Retinal pigment epithelial cell (primary cell): ENCODE results near the gene KRT79.

ENCODE experiments used
- DNase-seq: peaks from one replicate; pipeline ENCODE4 v3.0.0-alpha.2; 2010; ENCODE audit warnings: low read depth
- H3K4me3 ChIP-seq: 2 replicates; pipeline ENCODE4 v1.5.1; 2011; ENCODE audit warnings: mild to moderate bottlenecking, low read length, control low read depth, moderate library complexity
- CTCF ChIP-seq: conservative IDR thresholded peaks from 2 replicates; pipeline ENCODE4 v1.5.1; 2011; ENCODE audit warnings: low read depth, low read length, control low read depth, inconsistent platforms

KRT79 gene

GRCh38 chr12:52832985-52833905 lies 866 bp downstream of the KRT79 start:
- no peak for TF ChIP-seq CTCF
- DNase-seq = no peak
- no peak overlapping the region for H3K4me3 ChIP-seq

- DNase-seq = no peak
- TF ChIP-seq CTCF = no peak
- no peak overlapping the region for H3K4me3 ChIP-seq
These were observed 1.7 kb downstream of the KRT79 start for GRCh38 chr12:52832451-52832850.

DNA sequence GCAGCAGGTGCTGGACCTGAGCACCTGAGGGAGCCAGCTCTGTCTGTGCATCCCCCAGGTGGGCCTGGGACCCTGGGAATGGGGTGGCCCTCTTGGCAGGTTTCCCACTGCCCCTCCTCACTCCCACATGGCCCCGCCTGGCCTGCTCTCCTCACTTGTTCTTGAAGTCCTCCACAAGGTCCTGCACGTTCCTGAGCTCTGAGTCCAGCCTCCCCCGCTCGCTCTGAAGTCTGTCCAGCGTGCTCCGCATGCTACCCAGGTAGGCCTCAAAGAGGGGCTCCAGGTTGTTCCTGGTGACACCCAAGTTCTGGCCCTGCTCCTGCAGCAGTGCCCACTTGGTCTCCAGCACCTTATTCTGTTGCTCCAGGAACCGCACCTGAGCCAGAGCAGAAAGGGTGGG lies 2.9 kb downstream of the KRT79 start:
- no peak for DNase-seq
- TF ChIP-seq CTCF = no peak
- H3K4me3 ChIP-seq = no peak overlapping the region

DNA sequence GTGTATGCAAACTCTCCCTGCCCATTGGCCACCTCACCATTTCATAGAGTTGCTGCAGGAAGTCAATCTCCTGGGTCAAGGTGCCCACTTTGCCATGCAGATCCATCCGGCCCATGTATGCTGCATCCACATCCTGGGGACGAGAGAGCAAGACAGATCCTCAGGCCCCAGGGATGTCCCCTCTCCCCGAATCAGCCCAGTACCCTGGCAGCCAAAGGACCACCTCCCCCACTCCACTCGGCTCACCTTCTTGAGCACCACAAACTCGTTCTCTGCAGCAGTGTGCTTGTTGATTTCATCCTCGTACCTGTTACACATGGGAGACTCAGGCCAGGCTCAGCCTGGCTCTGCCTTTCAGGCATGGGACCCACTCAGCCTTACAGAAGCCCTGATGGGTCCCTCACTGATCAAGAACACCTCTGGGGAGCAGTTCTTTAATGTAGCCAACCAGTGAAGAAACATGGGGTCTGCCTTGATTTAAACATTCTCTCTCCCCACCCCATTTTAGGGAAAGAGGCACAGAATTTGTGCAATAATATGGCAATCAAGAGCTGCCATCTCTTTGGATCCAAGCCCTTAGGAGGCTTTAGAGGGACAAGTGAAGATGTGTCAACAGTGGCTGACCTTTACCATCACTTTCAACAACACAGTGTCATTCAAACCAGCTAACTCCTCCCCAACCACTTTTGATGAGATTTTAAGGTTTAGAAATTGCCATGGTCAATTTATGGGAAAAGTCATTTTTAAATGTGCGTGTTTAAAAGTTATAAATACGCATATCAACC lies 3.9 kb downstream of the KRT79 start:
- H3K4me3 ChIP-seq = no peak overlapping the region
- TF ChIP-seq CTCF = no peak
- DNase-seq = no peak

GRCh38 chr12:52828591-52829021 lies 5.5 kb downstream of the KRT79 start:
- no peak overlapping the region for H3K4me3 ChIP-seq
- no peak for TF ChIP-seq CTCF
- DNase-seq = no peak

DNA sequence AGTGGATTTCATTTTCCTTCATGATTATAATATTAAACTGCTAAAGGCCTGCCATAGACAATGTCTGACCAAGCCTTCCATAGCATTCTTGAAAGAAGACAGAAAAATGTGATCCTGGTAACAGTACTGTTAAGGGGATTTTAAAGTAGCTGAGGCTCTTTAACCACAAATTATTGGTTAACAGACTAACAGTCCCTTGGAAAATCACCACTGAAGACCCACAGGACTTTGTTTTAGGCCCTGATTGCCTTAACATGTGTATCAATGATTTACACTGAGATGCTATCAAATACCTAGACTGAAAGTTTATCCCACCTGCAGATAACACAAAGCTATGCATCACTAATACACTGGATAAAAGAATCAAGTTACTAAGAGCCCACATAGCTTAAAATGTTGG lies 6.0 kb downstream of the KRT79 start:
- no peak for DNase-seq
- no peak overlapping the region for H3K4me3 ChIP-seq
- TF ChIP-seq CTCF = no peak
